Mucosa of gallbladder (tissue), 1 donor: ENCODE results near the gene SCG5. TPM values are rescaled to one million over a fixed set of nuclear protein-coding genes. Genes with fewer than 3 reads are reported as not detected.

Experiments used
- DNase-seq: peaks from one replicate; pipeline ENCODE4 v3.0.0-alpha.2; 2020; ENCODE audit warnings: low spot score
- total RNA-seq: library from RNA; stranded (reverse); gene quantifications from one replicate; pipeline ENCODE4 v1.2.1, GENCODE V29; 2021
- donor health status: DM: no; HTN: no; CAD: no.

Gene SCG5
- total RNA-seq, 1 donor from 2014 or later = 2.6 TPM

- no peak for DNase-seq
Observed at GRCh38 chr15:32659340-32660155, 18.0 kb downstream of the SCG5 start.

GRCh38 chr15:32663671-32664070 is 22.2 kb downstream of the SCG5 start:
- no peak for DNase-seq

- DNase-seq = no peak
Observed at GRCh38 chr15:32664796-32665195, 23.3 kb downstream of the SCG5 start.

- DNase-seq = no peak
Observed at GRCh38 chr15:32667321-32667720, 25.8 kb downstream of the SCG5 start.

GRCh38 chr15:32668942-32669341 is 27.4 kb downstream of the SCG5 start:
- DNase-seq = no peak

- DNase-seq = no peak
Observed at GRCh38 chr15:32669896-32670611, 28.5 kb downstream of the SCG5 start.

- DNase-seq = no peak
Observed at GRCh38 chr15:32670623-32671022, 29.1 kb downstream of the SCG5 start.

GRCh38 chr15:32671339-32672325 is 30.1 kb downstream of the SCG5 start:
- no peak for DNase-seq

GRCh38 chr15:32674681-32675080 is 33.2 kb downstream of the SCG5 start:
- no peak for DNase-seq

GRCh38 chr15:32675466-32675865 is 34.0 kb downstream of the SCG5 start:
- DNase-seq = no peak

GRCh38 chr15:32676169-32676568 is 34.7 kb downstream of the SCG5 start:
- no peak for DNase-seq

- no peak for DNase-seq
Observed at GRCh38 chr15:32677238-32677750, 35.8 kb downstream of the SCG5 start.

- no peak for DNase-seq
Observed at GRCh38 chr15:32679298-32679690, 37.8 kb downstream of the SCG5 start.

GRCh38 chr15:32682569-32682968 is 41.1 kb downstream of the SCG5 start:
- no peak for DNase-seq

GRCh38 chr15:32682977-32683630 is 41.6 kb downstream of the SCG5 start:
- no peak for DNase-seq

- DNase-seq = no peak
Observed at GRCh38 chr15:32683906-32684584, 42.5 kb downstream of the SCG5 start.

GRCh38 chr15:32685576-32685975 is 44.1 kb downstream of the SCG5 start:
- no peak for DNase-seq

- DNase-seq = no peak
Observed at GRCh38 chr15:32687556-32687955, 46.0 kb downstream of the SCG5 start.

GRCh38 chr15:32688151-32688639 is 46.7 kb downstream of the SCG5 start:
- no peak for DNase-seq

GRCh38 chr15:32690941-32691688 is 49.6 kb downstream of the SCG5 start:
- DNase-seq = no peak
